ENCODE results near the gene OTULIN.

The OTULIN gene

DNA sequence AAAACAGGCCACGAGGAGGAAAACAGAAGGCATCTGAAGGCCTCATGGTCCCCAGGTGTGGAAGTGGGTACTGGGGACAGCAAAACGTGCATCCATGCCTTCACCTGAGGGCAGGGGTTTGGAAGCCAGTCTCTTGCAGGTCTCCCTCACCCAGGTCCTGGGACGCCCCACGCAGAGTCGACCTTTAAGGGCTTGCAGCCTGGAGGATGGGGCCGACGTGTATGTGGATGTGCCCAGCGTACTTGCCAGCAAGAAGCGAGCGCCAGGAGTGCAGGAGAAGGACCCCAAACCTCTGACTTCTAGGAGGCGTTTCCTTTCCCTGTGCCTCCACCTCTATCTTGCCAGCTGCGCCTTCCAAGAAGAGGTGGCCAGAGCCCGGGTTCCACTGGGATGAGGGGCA, 65.9 kb downstream of the OTULIN start:
- TF ChIP-seq, protein P1, sequence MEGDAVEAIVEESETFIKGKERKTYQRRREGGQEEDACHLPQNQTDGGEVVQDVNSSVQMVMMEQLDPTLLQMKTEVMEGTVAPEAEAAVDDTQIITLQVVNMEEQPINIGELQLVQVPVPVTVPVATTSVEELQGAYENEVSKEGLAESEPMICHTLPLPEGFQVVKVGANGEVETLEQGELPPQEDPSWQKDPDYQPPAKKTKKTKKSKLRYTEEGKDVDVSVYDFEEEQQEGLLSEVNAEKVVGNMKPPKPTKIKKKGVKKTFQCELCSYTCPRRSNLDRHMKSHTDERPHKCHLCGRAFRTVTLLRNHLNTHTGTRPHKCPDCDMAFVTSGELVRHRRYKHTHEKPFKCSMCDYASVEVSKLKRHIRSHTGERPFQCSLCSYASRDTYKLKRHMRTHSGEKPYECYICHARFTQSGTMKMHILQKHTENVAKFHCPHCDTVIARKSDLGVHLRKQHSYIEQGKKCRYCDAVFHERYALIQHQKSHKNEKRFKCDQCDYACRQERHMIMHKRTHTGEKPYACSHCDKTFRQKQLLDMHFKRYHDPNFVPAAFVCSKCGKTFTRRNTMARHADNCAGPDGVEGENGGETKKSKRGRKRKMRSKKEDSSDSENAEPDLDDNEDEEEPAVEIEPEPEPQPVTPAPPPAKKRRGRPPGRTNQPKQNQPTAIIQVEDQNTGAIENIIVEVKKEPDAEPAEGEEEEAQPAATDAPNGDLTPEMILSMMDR (IDR thresholded peaks at IDR 0.05; ENCODE audit: low read depth, low read length), result no peak
- no peaks in the 10 kb centered on the region for H3K4me1 ChIP-seq
- H3K4me3 ChIP-seq (ENCODE audit: low read depth, low read length), result no peak overlapping the region
- DNase-seq, result no peak
- H3K27me3 ChIP-seq, result no peaks in the 10 kb centered on the region
- no peaks in the 10 kb centered on the region for H3K9me3 ChIP-seq
- no peaks in the 10 kb centered on the region for H3K36me3 ChIP-seq

DNA sequence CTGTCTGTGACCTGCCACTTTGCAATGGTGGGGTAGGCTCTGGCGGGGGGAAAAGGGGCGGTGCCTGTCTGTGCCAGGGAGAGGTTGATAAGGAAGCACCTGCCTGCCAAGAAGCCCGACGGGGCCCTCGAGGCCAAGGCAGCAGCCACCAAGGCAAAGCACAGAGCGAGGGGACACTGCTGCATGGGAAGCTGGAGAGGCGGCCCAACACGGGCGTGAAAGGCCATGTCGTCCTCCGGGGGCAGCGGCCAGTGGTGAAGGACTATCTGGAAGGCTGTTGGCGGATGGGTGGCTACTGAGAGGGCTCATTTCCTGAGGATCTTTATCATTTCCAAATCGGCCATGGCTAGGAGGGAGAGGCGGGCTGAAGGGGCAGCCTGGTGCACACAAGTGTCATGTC, 66.4 kb downstream of the OTULIN start:
- TF ChIP-seq, protein P1 (IDR thresholded peaks at IDR 0.05; ENCODE audit: low read depth, low read length), result no peak
- H3K4me3 ChIP-seq (ENCODE audit: low read depth, low read length), result no peak overlapping the region
- H3K4me1 ChIP-seq, result no peaks in the 10 kb centered on the region
- DNase-seq, result no peak
- no peaks in the 10 kb centered on the region for H3K27me3 ChIP-seq
- H3K9me3 ChIP-seq, result no peaks in the 10 kb centered on the region
- H3K36me3 ChIP-seq, result no peaks in the 10 kb centered on the region

DNA sequence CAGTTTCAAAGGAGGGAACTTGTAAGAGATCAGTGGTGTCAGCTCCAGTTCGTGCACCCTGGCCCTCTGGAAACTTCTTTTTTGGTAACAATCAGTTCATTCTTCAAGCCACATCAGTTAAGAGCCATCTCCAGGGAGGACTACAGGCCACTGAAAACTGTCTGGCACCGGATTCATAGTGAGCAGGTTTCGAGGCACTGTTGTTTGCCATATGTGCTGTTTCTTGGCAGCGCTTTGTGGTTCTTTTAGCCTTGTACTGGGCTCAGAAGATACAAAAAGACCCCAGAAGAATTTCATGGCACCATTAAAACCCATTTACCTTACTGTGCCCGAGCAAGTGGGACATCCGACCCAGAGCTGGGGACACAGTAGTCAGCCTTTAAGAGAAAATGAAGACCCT, 68.5 kb downstream of the OTULIN start:
- DNase-seq, result no peak
- Histone ChIP-seq H3K4me3 (ENCODE audit: low read depth, low read length) (no peak overlapping the region), H3K36me3 (no peaks in the 10 kb centered on the region), H3K27me3 (no peaks in the 10 kb centered on the region), H3K9me3 (no peaks in the 10 kb centered on the region), H3K4me1 (no peaks in the 10 kb centered on the region)
- TF ChIP-seq, protein P1 (IDR thresholded peaks at IDR 0.05; ENCODE audit: low read depth, low read length), result no peak

DNA sequence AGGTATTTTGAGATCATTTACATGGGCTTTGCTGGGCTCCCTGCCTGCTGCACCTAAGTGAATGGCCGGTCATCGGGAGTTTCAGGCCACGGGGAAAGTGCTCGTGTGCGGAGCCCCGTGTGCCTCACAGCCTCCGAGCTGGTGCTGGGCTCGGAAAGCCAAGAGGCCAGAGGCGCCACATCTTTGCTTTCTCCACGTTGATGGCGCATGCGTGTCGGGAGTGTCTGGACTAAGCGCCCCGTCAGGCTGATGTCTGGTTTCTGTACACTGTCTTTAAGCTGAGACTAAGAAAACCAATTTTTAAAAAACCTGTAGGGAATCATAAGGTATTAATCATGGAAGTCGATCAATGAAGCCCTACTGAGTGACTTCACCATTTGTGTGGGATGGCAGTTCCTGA, 69.1 kb downstream of the OTULIN start:
- Histone ChIP-seq H3K4me3 (ENCODE audit: low read depth, low read length) (no peak overlapping the region), H3K4me1 (no peaks in the 10 kb centered on the region), H3K36me3 (no peaks in the 10 kb centered on the region), H3K27me3 (no peaks in the 10 kb centered on the region), H3K9me3 (no peaks in the 10 kb centered on the region)
- TF ChIP-seq, protein P1 (IDR thresholded peaks at IDR 0.05; ENCODE audit: low read depth, low read length), result no peak
- no peak for DNase-seq

DNA sequence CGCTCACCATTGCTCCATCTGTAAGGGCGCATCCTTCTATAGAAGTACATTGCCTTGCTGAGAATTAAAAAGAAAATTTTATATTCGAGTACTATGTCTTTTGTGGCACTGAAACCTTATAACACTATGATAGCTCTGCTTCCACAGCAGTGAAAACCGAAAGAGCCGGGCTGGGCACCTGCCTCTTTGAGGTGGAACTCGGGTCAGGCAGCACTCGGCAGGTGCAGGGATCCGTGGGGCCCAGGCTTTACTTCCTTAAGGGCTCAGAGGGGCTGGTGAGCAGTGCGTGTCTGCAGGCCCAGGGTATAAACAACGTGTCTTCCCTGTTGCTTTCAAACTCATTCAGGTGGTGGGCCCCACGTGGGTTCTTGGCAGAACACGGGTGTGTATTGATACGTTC, 69.9 kb downstream of the OTULIN start:
- Histone ChIP-seq H3K4me3 (ENCODE audit: low read depth, low read length) (no peak overlapping the region), H3K4me1 (no peaks in the 10 kb centered on the region), H3K9me3 (no peaks in the 10 kb centered on the region), H3K36me3 (no peaks in the 10 kb centered on the region), H3K27me3 (no peaks in the 10 kb centered on the region)
- DNase-seq, result no peak
- TF ChIP-seq, protein P1 (IDR thresholded peaks at IDR 0.05; ENCODE audit: low read depth, low read length), result no peak

DNA sequence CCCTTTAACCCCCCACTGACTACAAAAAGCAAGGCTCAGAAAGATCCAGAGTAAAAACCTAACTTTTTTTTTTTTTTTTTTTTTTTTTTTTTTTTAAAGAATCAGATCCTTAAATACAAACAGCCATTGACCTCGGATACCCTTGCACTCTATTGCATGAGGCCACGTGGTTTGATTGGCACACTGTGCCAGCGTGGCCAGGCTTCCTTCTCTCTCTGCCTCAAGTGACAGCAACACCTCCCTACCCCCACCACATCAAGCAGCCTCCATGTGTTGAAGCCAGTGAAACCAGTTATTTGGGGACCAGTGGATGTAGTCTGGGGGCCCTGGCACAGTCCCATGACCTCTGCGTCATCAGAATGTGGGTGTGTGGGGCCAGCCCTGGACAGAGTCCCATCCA, 71.4 kb downstream of the OTULIN start:
- Histone ChIP-seq H3K9me3 (no peaks in the 10 kb centered on the region), H3K36me3 (peaks cover 2% of the 10 kb centered on the region), H3K4me1 (no peaks in the 10 kb centered on the region), H3K4me3 (ENCODE audit: low read depth, low read length) (no peak overlapping the region), H3K27me3 (no peaks in the 10 kb centered on the region)
- TF ChIP-seq, protein P1 (IDR thresholded peaks at IDR 0.05; ENCODE audit: low read depth, low read length), result no peak
- DNase-seq, result no peak

Data from BE2C (cell line).